Lower leg skin (tissue), 3 donors: ENCODE measurements around the gene NUDT3.

ENCODE experiments used
- CTCF ChIP-seq, 3 donors: fragments of 450-650 bp; IDR thresholded peaks; one replicate each; pipeline ENCODE4 v1.5.1; 2016; ENCODE audit warnings: antibody characterized with exemption in 3 of 3, mild to moderate bottlenecking in 3 of 3, moderate library complexity in 2 of 3
- POLR2A ChIP-seq, 2 donors: fragments of 450-650 bp; IDR thresholded peaks; one replicate each; pipeline ENCODE4 v1.6.1; 2016 to 2017; ENCODE audit warnings: antibody characterized with exemption in 2 of 2, mild to moderate bottlenecking in 1 of 2, moderate library complexity in 1 of 2

- no peak for TF ChIP-seq CTCF (IDR thresholded peaks at IDR 0.05)
- TF ChIP-seq POLR2A (IDR thresholded peaks at IDR 0.05) = peak in 1 of 2 donors; percentile 58
These were observed 155.8 kb downstream of the NUDT3 start, which contains the start of gene HMGA1 for GRCh38 chr6:34236443-34237315.
